K562 (cell line): Measurements from ENCODE around the gene ATP6V0D1. TPM values are rescaled to one million over a fixed set of nuclear protein-coding genes. Genes with fewer than 3 reads are reported as not detected.
A peak's percentile ranks its signal among the peaks of the same experiment; 100 is the strongest.

Source experiments
- ATAC-seq: fragments of 200-7000 bp; cut with Tn5 transposase; 3 replicates; pipeline ENCODE4 v1.9.1; 2020; ENCODE audit warnings: moderate library complexity
- BruUV-seq: library from RNA; stranded (reverse); fragments of 400-500 nt; replicated peaks from 2 replicates; lab custom pipeline; 2021; lab: Mats Ljungman, UMichigan
- CTCF ChIA-PET: fragments of 300-600 bp; formaldehyde crosslinking; extraction: SDS; loops from one replicate; lab custom pipeline; 2021; ENCODE audit warnings: low intra/inter-chr PET ratio; lab: Yijun Ruan, JAX
- POLR2A ChIA-PET: fragments of 300-600, 350-650 bp; sonication (Branson Sonifier 250); formaldehyde crosslinking; extraction: SDS; loops from one replicate; lab custom pipeline; 2021; ENCODE audit warnings: antibody characterized with exemption, inconsistent platforms; lab: Yijun Ruan, JAX
- DNase-seq, 4 experiments: peaks; one replicate each; pipeline versions ENCODE4 v3.0.0 to v3.0.0-alpha.2; 2011 to 2018; ENCODE audit warnings: low spot score in 3 of 4, mixed read lengths in 3 of 4; ENCODE audit errors: extremely low read depth in 1 of 4
- FAIRE-seq: peaks from 2 replicates; lab custom pipeline; 2011; peaks lifted over from hg19 to GRCh38; lab: Jason Lieb, UNC
- H2AFZ ChIP-seq: 2 replicates; pipeline ENCODE4 v1.6.0; 2011; ENCODE audit warnings: low read depth, low read length, control low read depth, inconsistent platforms
- H3K27ac ChIP-seq: fragments of 200-600 bp; 3 replicates; pipeline ENCODE4 v1.8.0; 2011; ENCODE audit warnings: low read depth, mild to moderate bottlenecking, control low read depth, inconsistent platforms, low read length, moderate library complexity, mixed read lengths; ENCODE audit errors: extremely low read depth
- H3K27me3 ChIP-seq, 2 experiments: fragments of 300-600 bp in 1 of 2; 2 replicates in 1 of 2; 3 replicates in 1 of 2; pipeline versions ENCODE4 v1.6.0 to v1.8.0; 2011; ENCODE audit warnings: inconsistent platforms in 2 of 2, low read length in 2 of 2, mild to moderate bottlenecking in 1 of 2, mixed read lengths in 1 of 2, moderate library complexity in 1 of 2; ENCODE audit not compliant: control insufficient read depth in 2 of 2, insufficient read depth in 2 of 2
- H3K36me3 ChIP-seq: fragments of 300-600 bp; 3 replicates; pipeline ENCODE4 v1.8.0; 2011; ENCODE audit warnings: mild to moderate bottlenecking, low read length, inconsistent platforms; ENCODE audit not compliant: control insufficient read depth, insufficient read depth
- H3K4me1 ChIP-seq, 2 experiments: fragments of 200-600 bp in 1 of 2; replicated peaks in 1 of 2; 2 replicates in 1 of 2; 3 replicates in 1 of 2; pipeline versions ENCODE4 v1.5.1 to v1.8.0; 2011; ENCODE audit warnings: inconsistent platforms in 2 of 2, low read length in 2 of 2, mild to moderate bottlenecking in 1 of 2, mixed read lengths in 1 of 2, moderate library complexity in 1 of 2; ENCODE audit not compliant: control insufficient read depth in 2 of 2, insufficient read depth in 2 of 2
- H3K4me2 ChIP-seq: 2 replicates; pipeline ENCODE4 v1.6.1; 2011; ENCODE audit warnings: low read length, control low read depth, inconsistent platforms, mixed read lengths; ENCODE audit not compliant: insufficient read depth
- H3K4me3 ChIP-seq: fragments of 200-600 bp; sonication (generic), shearing (Covaris generic); 2 replicates; pipeline ENCODE4 v1.5.1; 2016; ENCODE audit warnings: control low read depth, inconsistent platforms
- H3K79me2 ChIP-seq: fragments of 200-600 bp; 3 replicates; pipeline ENCODE4 v1.8.0; 2011; ENCODE audit warnings: low read length, inconsistent platforms; ENCODE audit not compliant: control insufficient read depth, insufficient read depth
- H3K9ac ChIP-seq, 2 experiments: 2 replicates each; pipeline versions ENCODE4 v1.6.0 to v1.6.1; 2011; ENCODE audit warnings: low read depth in 2 of 2, low read length in 2 of 2, control low read depth in 1 of 2, inconsistent platforms in 1 of 2, mild to moderate bottlenecking in 1 of 2, mixed read lengths in 1 of 2; ENCODE audit not compliant: insufficient read depth in 1 of 2
- H3K9me1 ChIP-seq: one replicate; pipeline ENCODE4 v1.6.0; 2011; ENCODE audit warnings: inconsistent platforms, mild to moderate bottlenecking, low read length, moderate library complexity; ENCODE audit not compliant: control insufficient read depth, insufficient read depth
- H3K9me3 ChIP-seq: replicated peaks from 2 replicates; pipeline ENCODE4 v1.5.1; 2011; ENCODE audit warnings: low read depth, low read length, inconsistent platforms; ENCODE audit not compliant: control insufficient read depth, insufficient read depth
- H4K20me1 ChIP-seq: replicated peaks from 2 replicates; pipeline ENCODE4 v1.6.1; 2011; ENCODE audit warnings: low read length, inconsistent platforms, mixed read lengths; ENCODE audit not compliant: control insufficient read depth, insufficient read depth
- IRF2 ChIP-seq: sonication (generic); formaldehyde crosslinking; IDR thresholded peaks from 2 replicates; pipeline ENCODE4 v1.8.1; 2022; ENCODE audit warnings: mild to moderate bottlenecking, missing genetic modification reagents
- RAD21 ChIP-seq, 2 experiments: fragments of 250-450 bp in 1 of 2; fragments of 450-650 bp in 1 of 2; sonication (Bioruptor Pico) in 1 of 2; formaldehyde crosslinking in 1 of 2; IDR thresholded peaks in 1 of 2; conservative IDR thresholded peaks in 1 of 2; 2 replicates each; pipeline versions ENCODE4 v1.4.0 to v1.8.0; 2020 to 2022; ENCODE audit warnings: mild to moderate bottlenecking in 2 of 2, moderate library complexity in 1 of 2
- RBM34 ChIP-seq: fragments of 200-400 bp; formaldehyde crosslinking; IDR thresholded peaks from 2 replicates; pipeline ENCODE4 v1.6.1; 2018; ENCODE audit warnings: low read length, borderline replicate concordance; ENCODE audit not compliant: insufficient read depth
- ZFP36 ChIP-seq: fragments of 150-350 bp; IDR thresholded peaks from 2 replicates; pipeline ENCODE4 v1.6.1; 2018; ENCODE audit warnings: low read length, low read depth; ENCODE audit not compliant: partially characterized antibody
- ZZZ3 ChIP-seq: fragments of 450-650 bp; IDR thresholded peaks from 2 replicates; pipeline ENCODE4 v1.6.1; 2016; ENCODE audit warnings: antibody characterized with exemption, mild to moderate bottlenecking, moderate library complexity
- WGBS: fragments of 100-300 bp; shearing (Covaris generic); methylation state at CpG from one replicate; pipeline ENCODE4 v1.1.6; 2016; ENCODE audit warnings: low coverage, mixed read lengths; ENCODE audit not compliant: insufficient coverage; ENCODE audit errors: missing lambda C conversion rate; 5-methylcytosine and 5-hydroxymethylcytosine counted together
- in situ Hi-C: fragments of 300-500 bp; cut with MboI; formaldehyde crosslinking; loops from 4 replicates; pipeline ENCODE4 v1.15.0; 2018; ENCODE audit warnings: inconsistent platforms, mixed read lengths
- intact Hi-C: fragments of 100-400 bp; cut with micrococcal nuclease; formaldehyde crosslinking; loops from 2 replicates; pipeline ENCODE4 v1.14.2; 2022
- polyA plus RNA-seq, 8 experiments: library from polyadenylated mRNA; depleted of rRNA in 4 of 8; stranded (reverse) in 5 of 8; unstranded in 3 of 8; fragments of >200 nt; fragmentation: Nextera tagmentation in 2 of 8; fragmentation: Illumina TruSeq in 1 of 8; extraction: Ambion mirVana in 2 of 8; extraction: Trizol in 1 of 8; gene quantifications; 2 replicates each; pipeline versions ENCODE4 v1.2.1 to v1.2.3, GENCODE V29; 2011 to 2014; ENCODE audit warnings: inconsistent platforms in 1 of 8, missing spikeins in 1 of 8
- total RNA-seq, 7 experiments: library from RNA; depleted of rRNA in 6 of 7; stranded (reverse); fragments of >200 nt in 6 of 7; fragmentation: Illumina TruSeq in 2 of 7; extraction: Trizol in 2 of 7; gene quantifications; 2 replicates each; pipeline versions ENCODE4 v1.2.1 to v1.2.3, GENCODE V29; 2011 to 2021; ENCODE audit warnings: low replicate concordance in 1 of 7
- TF ChIP-seq, protein P1 (sequence below): fragments of 450-650 bp; formaldehyde crosslinking; IDR thresholded peaks from 2 replicates; pipeline ENCODE4 v1.4.0; 2022; ENCODE audit warnings: mild to moderate bottlenecking, moderate library complexity
- TF ChIP-seq, protein P2 (sequence below): fragments of 250-450 bp; sonication (Bioruptor Pico); IDR thresholded peaks from 2 replicates; pipeline ENCODE4 v1.8.0; 2022; ENCODE audit warnings: inconsistent platforms, mild to moderate bottlenecking, moderate library complexity, borderline replicate concordance
- TF ChIP-seq, protein P3 (sequence below): fragments of 250-450 bp; sonication (Bioruptor Pico); IDR thresholded peaks from 2 replicates; pipeline ENCODE4 v1.4.0; 2020; ENCODE audit warnings: mild to moderate bottlenecking, moderate library complexity

Gene ATP6V0D1
- total and polyA plus RNA-seq, 9 of the 15 experiments (the other 6 are each of a cell fraction or from before 2014, with no cell fraction given) = 23.2 to 69.7 (median 45.6) TPM

DNA sequence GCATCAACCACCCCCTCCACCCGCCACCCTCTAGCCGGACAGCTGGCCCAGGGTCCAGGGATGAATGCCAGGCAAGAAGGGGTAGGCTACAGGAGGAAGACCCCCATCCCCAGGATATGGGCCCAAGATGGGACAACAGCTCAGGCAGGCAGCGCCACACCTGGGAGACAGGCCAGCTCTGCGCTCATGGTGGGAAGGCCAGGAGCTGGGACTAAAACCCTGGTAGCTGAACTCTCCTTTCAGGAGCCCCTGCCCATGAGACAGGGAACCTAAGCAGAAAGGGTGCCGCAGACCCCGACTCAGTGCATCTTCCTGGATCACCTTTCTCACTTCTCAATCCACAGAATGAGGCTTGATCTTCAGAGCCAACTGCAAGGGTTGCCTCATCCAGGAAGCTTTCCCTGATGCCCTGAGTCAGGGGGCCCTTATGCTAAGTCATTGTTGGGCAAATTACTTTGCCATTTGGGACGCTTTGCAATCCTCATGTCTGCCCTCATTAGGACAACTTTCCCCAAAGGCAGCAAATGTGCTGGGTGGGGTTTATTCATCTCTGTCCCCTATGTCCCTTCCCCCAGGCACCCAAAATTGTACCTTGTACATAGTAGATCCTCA is 73.7 kb downstream of the ATP6V0D1 start:
- no peaks in the 10 kb centered on the region for H3K9me3 ChIP-seq
- ATAC-seq = no peak
- H3K36me3 ChIP-seq = no peaks in the 10 kb centered on the region
- no peaks in the 10 kb centered on the region for H3K9me1 ChIP-seq
- H3K27ac ChIP-seq = no peak overlapping the region
- H4K20me1 ChIP-seq = 0 out of 2 replicates have a peak, but pooled peaks cover 4% of the 10 kb centered on the region
- 13% methylated on average over 7 of the region's 7 CpGs for WGBS
- POLR2A ChIA-PET = interaction anchor here (0.7 to 1.5 kb wide), 3 partner anchors 10 to 142 kb away, joined by 3 to 4 read pairs (median 4); no protein-coding TSS in a partner anchor
- H3K4me1 ChIP-seq = peaks cover 0 to 9% of the 10 kb centered on the region in 2 experiments; a peak in 2 of 5 replicates
- TF ChIP-seq, protein P1, sequence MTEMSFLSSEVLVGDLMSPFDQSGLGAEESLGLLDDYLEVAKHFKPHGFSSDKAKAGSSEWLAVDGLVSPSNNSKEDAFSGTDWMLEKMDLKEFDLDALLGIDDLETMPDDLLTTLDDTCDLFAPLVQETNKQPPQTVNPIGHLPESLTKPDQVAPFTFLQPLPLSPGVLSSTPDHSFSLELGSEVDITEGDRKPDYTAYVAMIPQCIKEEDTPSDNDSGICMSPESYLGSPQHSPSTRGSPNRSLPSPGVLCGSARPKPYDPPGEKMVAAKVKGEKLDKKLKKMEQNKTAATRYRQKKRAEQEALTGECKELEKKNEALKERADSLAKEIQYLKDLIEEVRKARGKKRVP (CRISPR knock-in tag) = no peak
- TF ChIP-seq, protein P2, sequence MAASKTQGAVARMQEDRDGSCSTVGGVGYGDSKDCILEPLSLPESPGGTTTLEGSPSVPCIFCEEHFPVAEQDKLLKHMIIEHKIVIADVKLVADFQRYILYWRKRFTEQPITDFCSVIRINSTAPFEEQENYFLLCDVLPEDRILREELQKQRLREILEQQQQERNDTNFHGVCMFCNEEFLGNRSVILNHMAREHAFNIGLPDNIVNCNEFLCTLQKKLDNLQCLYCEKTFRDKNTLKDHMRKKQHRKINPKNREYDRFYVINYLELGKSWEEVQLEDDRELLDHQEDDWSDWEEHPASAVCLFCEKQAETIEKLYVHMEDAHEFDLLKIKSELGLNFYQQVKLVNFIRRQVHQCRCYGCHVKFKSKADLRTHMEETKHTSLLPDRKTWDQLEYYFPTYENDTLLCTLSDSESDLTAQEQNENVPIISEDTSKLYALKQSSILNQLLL (CRISPR knock-in tag) = no peak
- TF ChIP-seq RBM34 (no peak), RAD21 (CRISPR knock-in tag; conservative IDR thresholded peaks at IDR 0.05 in 1 of 2, IDR thresholded peaks at IDR 0.05 in 1 of 2) (no peak), ZFP36 (peak; percentile 36), ZZZ3 (no peak), IRF2 (CRISPR knock-in tag) (no peak)
- TF ChIP-seq, protein P3, sequence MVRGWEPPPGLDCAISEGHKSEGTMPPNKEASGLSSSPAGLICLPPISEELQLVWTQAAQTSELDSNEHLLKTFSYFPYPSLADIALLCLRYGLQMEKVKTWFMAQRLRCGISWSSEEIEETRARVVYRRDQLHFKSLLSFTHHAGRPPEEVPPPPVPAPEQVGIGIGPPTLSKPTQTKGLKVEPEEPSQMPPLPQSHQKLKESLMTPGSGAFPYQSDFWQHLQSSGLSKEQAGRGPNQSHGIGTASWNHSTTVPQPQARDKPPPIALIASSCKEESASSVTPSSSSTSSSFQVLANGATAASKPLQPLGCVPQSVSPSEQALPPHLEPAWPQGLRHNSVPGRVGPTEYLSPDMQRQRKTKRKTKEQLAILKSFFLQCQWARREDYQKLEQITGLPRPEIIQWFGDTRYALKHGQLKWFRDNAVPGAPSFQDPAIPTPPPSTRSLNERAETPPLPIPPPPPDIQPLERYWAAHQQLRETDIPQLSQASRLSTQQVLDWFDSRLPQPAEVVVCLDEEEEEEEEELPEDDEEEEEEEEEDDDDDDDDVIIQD (CRISPR knock-in tag) = no peak
- TF ChIP-seq, all 486 proteins: peak for 1
- no TSS peak for BruUV-seq
- FAIRE-seq = no peak
- no peak for DNase-seq
- CTCF ChIA-PET = no interaction called here
- in situ Hi-C loops = loop anchor here (25.0 kb wide), 1 partner anchor 445 kb away; the partner anchor contains the start of gene CES3
- H3K27me3 ChIP-seq = peaks cover 30 to 64% of the 10 kb centered on the region in 2 experiments
- no peak overlapping the region for H3K4me3 ChIP-seq
- intact Hi-C loops = loop anchor here (10.0 kb wide), 1 partner anchor 392 kb away; no protein-coding TSS in a partner anchor
- no peak overlapping the region for H2AFZ ChIP-seq
- H3K4me2 ChIP-seq = no peak overlapping the region
- H3K79me2 ChIP-seq = no peaks in the 10 kb centered on the region
- H3K9ac ChIP-seq = no peak overlapping the region
